SKM-1 treated with dmso at 0.1 percent for 144 hours (cell line): Measurements from ENCODE around the gene BRINP2.

Experiments used
- DNase-seq: peaks from one replicate; lab custom pipeline; 2025; ENCODE audit not compliant: unreplicated experiment; lab: John Stamatoyannopoulos, UW

Gene BRINP2, protein sequence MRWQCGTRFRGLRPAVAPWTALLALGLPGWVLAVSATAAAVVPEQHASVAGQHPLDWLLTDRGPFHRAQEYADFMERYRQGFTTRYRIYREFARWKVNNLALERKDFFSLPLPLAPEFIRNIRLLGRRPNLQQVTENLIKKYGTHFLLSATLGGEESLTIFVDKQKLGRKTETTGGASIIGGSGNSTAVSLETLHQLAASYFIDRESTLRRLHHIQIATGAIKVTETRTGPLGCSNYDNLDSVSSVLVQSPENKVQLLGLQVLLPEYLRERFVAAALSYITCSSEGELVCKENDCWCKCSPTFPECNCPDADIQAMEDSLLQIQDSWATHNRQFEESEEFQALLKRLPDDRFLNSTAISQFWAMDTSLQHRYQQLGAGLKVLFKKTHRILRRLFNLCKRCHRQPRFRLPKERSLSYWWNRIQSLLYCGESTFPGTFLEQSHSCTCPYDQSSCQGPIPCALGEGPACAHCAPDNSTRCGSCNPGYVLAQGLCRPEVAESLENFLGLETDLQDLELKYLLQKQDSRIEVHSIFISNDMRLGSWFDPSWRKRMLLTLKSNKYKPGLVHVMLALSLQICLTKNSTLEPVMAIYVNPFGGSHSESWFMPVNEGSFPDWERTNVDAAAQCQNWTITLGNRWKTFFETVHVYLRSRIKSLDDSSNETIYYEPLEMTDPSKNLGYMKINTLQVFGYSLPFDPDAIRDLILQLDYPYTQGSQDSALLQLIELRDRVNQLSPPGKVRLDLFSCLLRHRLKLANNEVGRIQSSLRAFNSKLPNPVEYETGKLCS

DNA sequence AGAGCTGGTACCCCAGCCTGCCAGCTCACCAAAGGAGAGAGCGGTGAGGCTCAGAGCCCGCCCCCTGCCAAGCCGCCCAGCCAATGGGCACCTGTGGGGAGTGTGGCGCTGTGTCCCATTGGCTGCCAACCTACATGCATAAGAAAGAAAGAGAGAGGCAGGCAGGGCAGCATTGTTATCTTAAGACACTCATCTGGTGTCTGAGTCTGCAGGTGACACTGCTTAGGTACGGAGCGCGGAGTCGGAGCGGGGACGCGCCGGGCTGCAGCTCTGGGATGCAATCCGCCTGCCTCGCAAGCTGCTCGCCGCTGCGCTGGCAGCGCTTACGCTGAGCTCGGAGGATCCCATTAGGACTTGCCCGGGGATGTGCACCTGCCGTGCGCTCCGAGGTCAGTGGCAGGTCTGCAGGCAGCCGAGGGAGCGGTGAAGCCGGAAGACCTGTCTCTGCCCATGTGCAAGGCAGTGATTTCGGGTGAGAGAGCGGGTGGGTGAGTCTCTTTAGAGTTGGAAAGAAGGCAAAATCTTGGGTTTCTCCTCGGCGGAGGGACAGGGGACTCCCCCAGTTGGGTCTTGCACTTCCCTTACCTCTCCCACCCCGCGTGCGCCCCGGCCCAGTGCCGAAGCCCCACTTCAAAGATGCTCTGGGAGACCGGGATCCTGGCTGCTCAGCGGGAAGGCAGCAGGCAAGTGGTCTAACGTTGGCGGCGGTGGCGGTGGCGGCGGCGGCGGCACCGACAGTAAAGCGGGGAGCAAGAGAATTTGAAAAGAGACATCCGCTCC, at the start of gene BRINP2:
BRINP2 (plus strand) TSS at position 203 of the 780 bp plus-strand sequence. CDS start 58,919 bp downstream, outside the sequence.
- no peak for DNase-seq

DNA sequence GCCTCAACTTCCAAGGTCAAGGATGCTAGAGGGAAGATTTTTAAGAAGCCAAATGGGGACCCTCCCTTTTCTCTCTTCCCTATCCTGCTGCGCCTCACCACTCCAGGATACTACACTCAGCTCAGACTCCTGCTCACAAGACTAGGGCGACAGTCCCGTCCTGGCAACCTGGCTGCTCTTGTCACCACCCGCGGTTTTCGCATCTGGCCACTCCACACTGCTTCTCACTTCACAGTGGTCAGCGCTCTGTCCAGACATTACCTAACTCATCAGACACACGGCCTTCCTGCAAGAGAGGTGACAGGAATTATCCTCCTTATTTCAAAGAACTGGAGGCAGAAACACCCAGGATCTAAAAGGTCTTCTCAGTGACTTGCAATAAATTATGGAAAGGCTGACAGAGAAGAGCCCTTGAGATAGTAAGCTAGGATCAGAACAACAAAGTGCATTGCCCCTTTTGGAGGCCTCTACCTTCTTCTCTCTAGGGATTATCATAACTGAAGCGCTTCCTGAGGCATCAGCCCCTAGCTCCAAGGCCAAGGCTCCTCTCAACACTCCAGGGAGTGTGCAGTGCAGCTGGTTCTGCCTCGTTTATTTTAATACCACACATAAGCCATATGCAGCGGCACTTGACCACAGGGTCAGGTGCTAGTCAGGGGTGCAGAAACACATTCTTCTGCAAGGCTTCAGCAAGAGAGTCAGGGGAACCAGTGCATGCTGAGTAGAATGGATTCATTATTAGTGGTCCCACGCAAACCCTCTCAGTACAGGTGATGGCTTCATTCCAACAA, 48.1 kb upstream of the BRINP2 start:
- DNase-seq: no peak

DNA sequence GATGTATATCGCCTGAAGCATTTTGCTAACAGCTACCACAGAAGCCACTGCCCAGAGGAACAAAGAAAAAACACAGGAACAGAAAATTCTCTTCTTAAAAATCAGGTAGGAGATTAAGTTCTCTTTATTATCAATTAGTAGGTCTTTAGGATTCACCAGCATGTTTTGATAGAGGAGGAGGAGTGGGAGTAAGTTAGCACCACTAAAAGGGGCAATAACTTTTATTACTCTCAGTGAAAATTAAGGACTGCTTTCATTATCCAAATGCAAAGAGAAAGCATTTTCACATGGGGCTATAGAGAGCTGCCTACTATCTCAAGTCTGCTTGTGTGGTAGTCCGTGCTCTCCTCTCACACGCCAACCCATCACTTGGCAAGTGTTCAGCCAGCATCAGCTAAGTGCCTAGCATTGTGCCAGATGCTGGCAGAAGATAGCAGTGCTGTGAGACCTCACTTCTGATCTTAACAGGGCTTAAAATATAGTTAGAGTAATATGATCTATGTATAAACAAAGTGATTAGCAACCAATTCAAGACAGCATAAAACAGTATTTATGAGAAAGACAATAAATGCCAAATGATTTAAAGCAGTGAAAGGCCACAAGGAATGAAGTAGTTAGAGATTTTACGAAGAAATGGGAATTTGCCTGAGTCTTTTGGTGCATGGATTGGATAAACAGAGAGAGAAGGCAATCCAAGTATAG, 46.0 kb upstream of the BRINP2 start:
- DNase-seq: no peak

DNA sequence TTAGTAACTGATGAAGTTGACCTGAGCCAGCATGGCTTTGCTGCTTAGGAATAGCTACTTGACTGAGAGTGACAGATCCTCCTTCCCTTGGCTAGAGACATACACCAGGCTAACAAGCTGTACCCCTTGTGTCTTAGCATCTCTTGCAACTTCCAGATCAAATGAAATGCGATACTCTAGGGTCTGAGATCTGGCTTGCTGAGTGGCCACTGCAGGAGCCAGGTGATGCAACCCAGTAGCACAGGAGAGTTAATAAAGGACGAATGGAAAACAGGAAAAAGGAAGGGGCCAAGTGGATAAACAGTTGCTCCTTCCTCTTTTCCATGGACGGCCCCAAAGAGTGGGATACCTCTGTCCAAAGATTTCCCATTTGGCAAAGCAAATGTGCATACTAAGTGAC, 44.5 kb upstream of the BRINP2 start:
- DNase-seq: no peak

DNA sequence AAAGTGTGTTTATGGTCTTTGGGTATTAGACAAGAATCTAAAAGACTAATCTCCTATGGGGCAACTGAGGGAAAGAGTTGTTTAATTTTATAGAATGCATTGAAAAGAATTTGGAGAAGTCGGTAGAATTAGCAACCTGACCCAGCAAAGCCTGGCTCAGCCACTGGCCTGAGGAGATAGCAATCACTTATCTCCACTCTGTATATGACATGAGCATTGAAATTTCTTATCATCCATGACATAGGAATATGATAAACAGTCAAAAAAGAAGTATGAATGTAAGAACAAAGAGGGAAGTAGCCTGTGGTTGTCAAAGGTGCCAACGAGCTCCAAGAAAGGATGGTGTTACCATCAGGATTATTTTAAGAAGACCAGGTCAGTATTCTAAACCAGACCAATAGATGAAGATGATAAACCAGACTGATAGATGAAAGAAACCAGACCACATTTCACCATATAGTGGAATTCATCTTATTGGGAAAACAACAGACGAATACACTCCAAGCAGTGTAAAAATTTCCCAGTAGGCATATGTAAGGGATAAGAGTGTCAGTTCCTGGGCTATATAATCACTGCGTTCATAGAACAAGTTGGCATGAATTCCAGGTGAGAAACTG, 42.0 kb upstream of the BRINP2 start:
- no peak for DNase-seq

DNA sequence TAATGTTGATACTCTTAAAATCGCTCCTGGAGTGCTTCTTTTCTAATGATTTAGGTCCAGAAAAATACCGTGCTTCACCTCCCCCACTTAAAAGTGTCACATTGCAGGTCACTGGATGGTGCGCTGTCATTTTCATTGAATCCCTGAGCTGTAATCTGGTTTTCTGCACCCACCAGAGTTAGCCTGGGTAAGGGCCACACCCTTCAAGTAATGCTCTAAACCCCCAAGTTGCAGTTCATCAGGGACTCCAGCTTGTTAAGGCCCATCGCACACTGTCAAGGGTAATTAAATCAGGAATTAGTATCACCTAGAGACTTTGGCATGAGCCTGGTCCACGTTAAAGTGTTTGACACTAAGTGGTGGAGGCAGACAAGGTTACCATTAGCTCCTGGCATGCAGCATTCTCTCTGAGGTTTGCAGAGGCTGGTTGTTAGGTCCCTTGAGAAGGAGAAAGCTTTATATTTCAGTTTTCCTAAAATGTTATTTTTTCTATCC, 40.3 kb upstream of the BRINP2 start:
- no peak for DNase-seq

DNA sequence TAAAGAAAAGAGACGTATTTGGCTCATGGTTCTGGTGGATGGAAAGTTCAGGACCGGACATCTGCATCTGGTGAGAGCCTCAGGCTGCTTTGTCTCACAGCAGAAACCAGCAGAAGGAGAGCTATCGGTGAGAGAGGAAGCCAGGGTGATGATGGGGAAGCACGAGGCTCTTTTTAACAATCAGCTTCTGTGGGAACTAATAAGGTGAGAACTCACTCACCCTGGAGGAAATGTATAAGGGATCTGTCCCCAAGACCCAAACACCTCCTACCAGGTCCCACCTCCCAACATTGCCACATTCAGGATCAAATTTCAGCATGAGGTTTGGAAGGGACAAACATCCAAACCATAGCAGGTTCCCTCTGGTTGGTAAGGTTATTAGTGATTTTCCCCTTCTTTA, 39.0 kb upstream of the BRINP2 start:
- DNase-seq: no peak

DNA sequence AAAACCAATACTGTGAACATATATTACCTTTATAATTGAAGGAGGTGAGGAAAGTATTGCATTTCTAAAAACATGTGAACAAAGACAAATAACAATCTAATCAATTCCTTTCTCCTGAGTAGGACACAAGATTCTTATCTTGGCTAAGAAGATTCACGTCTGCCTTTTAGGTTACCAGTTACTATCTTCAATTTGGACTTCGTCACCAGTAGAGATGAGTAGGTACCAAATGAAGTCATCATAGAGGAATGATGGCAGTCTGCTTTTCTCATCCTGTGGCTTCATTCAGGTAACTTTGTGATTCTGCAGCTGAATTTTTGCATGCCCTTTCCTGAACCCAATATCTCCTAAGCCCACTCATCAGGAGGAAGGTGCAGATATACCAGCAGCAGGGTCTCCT, 38.6 kb upstream of the BRINP2 start:
- no peak for DNase-seq

DNA sequence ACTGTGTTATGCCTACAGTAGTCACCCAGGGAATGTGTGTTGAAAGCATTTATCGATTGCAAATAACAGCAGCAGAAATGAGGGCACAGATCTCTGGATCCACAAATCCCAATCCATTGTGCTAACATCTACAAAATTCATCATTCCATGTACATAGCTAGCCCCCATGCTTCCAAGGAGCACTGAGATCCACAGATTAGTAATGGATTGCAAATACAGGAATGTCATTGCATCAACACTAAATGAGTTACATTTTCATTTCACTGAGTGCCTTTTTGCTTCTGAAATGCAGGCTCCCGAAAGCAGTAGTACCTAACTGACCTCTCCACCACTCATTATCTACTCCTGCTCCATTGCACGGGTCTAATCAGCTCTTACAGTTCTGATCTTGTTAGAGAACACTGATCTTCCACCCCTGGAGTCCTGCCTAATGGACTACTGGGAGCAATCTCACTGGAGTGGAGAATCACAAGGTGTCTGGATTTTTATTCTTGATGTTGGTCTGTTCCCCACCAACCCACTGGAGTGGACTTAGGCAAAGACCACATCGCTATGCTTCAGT, 36.7 kb upstream of the BRINP2 start:
- DNase-seq: no peak

DNA sequence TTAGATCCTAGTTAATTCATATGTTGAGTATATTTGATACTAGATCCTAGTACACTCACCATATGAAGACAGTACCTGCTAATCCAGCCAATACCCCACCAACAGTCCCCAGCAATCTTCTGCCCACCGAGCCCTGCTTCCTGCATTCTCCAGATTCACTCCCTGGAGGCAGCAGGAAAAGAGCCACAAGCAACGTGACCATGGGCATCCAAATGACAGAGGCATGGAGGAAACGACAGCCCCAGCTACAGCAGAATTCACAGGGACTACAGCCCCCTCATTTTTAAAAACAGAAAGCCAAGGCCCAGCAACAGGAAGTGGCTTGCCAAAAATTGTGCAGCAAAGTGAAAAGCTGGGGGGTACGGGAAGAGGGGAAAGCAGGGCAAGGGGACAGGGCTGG, 35.5 kb upstream of the BRINP2 start:
- no peak for DNase-seq

DNA sequence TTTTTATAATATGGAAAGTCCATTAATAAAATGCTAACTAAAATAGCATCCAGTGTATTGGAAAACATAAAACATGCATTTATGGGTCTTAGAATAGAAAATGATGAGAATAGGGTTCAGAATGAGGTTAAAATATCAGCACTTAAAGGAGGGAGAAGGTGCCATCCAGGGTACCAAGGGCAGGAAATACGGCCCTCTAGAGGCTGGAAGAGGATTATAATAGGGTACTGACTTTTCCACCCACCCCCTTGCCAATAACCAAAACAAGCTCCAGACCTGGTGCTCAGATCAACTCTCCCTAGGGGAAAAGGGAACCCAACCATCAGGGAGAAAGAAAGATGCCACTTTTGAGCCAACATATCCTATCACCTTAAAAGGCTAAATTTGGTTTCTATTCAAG, 32.9 kb upstream of the BRINP2 start:
- no peak for DNase-seq

DNA sequence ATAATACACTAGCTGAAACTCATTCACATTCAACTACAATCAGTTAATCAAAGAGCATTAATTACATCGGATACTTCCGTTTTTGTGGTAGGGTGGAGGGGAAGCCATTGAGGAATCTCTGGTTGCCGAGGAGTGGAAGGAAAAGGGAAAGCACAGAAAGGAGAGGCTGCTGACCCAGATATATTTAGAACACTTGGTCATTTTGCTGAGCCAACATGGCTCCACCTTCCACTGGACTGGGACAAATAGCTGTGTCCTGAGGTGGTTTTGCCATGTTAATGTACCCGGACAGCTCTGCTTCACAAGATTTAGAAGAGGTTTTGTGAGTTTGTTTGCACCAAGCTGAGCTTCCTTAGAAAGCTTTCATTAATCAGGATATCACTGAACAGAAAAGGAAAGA, 32.4 kb upstream of the BRINP2 start:
- DNase-seq: no peak

DNA sequence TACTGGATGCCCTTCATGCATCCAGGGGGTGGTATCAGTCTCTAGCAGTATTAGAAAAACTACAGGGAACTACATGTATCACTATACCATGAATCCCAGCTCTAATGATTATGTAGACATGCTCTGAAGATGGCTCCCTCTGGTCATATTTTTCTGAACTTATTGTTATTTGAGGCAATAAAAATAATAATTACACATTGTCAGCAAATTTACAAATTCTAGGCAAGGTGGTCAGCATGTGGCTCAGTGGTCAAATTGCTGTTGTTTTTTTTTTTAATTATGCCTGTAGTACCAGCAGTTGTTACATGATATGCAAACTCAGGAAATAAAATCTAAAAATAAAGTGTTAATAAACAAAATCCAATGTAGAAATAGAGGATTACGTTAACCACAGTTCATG, 28.7 kb upstream of the BRINP2 start:
- DNase-seq: no peak

DNA sequence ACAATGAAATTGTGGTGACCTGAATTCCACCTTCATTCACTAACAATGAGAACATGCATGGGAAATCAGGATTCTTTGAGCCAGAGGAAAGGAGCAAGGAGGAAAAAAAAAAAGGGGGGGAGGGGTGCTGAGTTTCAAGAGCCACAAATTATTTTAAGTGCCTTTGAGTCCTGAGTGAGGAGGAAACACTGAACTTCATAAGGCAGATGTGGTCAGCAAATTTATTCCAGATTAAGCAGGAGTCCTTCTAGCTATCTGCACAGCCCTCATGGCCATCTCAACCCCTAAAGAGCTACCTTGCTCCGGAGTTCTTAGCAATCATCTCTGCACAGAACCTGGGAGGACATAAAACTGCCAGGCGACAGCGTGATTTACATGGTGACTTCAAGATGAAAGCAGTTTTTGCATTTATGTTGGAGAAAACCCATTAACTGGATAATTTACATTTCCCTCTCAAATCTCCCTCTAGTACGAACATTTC, 27.9 kb upstream of the BRINP2 start:
- no peak for DNase-seq

DNA sequence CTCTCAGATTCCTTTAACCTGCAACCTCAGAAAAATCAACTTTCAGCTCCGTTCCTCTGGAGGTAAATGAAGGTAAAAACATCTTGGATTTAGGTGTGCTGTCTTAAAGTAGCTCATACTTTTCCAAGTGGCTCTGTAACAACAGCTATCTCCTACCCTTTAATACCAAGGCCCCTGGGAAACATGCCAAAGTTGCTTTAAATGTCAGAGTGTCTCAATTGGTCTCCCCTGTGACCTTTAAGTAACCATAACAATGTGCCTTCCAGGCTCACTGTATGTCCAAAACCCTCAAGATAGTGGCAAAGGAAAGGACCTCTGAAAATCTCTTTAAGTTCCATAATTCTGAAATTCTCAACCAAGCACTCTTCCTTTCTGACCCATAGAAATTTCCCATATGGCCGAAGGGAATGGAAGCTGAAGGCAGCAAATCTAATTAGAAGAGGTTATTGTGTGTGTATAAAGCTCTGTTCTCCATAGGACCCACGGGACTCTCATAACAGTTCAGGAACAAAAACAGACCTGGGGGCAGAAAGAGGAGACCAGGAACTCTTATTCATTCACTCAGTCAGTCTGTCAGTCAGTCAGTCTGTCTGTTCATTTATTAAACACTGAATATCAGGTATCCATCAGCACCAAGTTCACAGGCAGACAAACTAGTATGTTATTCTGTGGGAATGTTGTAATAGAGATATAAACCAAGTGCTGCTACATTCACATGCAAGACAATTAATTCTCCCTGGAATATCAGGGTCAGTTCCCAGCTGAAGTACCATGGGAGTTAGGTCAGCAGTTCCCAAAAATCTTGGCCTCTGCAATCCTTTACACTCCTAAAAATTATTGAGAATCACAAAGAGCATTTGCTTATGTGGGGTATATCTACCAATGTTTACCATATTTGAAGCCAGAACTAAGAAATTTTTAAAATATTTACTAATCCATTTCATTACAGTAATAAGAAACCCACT, 25.4 kb upstream of the BRINP2 start:
- no peak for DNase-seq

DNA sequence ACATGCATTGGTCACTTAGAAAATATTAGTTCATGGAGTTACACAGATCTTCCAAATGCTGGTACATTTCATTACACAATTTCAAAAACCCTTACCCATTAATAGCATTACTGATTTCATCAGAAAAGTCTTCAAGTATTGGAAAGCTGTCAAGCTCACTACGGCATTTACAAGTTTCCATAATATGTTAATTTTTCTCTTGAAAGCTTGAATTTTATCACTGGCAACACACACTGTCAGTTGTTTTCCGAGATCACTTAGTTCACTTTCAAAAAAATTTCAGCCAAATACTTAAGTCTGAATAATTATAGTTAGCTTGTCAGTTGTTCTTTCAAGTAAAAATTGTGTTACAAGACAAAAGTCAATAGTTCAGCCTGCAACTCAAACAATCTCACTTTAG, 24.3 kb upstream of the BRINP2 start:
- no peak for DNase-seq

DNA sequence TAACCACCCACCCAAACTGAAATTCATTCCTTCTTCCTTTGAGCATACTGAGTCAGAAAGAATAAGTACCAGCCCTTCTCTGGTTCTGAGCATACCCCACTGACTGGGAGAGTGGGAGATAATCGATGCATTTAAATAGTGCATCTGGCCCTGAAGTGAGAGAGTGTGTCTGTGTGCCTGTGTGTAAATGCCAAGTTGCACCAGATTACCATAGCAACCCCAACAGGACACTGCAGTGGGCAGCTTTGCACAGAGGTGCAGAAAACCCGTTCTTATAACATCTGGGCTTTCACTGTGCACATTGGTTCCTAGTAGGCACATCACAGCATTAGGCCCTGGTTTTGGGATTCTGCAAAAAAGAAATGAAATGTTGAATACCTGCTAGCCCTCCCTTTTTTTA, 8.5 kb upstream of the BRINP2 start:
- DNase-seq: no peak

DNA sequence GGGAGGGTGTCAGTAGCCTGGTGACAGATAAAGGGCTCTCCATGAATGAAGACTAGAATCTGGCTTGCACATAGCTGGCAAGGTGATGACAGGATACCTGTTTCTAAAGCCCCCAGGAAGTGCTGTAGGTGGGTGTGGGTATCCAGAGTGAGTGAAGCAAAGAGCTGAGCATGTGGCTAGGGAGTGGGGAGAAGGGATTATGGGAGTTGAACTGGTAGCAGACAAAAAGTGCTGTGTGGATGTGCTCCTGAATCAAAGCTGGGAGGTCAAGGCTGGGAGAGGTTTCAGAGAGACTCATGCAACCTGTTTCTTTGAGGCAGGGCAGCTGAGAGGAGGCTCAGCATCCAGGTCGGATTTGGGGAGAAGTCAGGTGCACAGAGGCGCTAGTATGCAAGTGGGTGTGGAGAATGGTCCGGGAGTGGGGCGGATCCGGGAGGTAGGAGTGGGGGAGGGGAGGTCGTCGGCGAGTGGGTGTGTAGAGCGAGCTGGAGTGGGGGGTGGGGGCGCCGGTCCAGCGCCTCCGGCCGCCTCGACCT, 6.8 kb upstream of the BRINP2 start:
- DNase-seq: no peak
